Stimulated activated naive CD8-positive, alpha-beta T cell treated with anti-CD3 and anti-CD28 coated beads, Interleukin-15, Interleukin-2, amounts not matched to agents 100 U/mL and 50 U/mL, for 24 hours (primary cell): ENCODE measurements around the gene ZNF768.
"Not testable (repeated sequence)": the region's sequence is repeated elsewhere in the genome, so short reads cannot be mapped to it uniquely, and the experiment has no call there.

Source experiments
- ATAC-seq: fragments of 150-1000 bp; cut with Tn5 transposase; one replicate; pipeline ENCODE4 v1.10.0; 2021
- DNase-seq: peaks from one replicate; pipeline ENCODE4 v3.0.0; 2021

Gene ZNF768

GRCh38 chr16:30510376-30510938, 15.9 kb downstream of the ZNF768 start:
- ATAC-seq, result no peak
- no peak for DNase-seq

- no peak for ATAC-seq
Observed at GRCh38 chr16:30509081-30509765, 17.1 kb downstream of the ZNF768 start.

GRCh38 chr16:30503403-30504296, 22.7 kb downstream of the ZNF768 start:
- no peak for DNase-seq
- ATAC-seq, result no peak

More at GRCh38 chr16:30509081-30509765, 17.1 kb downstream of the ZNF768 start:
- DNase-seq, result no peak

- no peak for DNase-seq
- no peak for ATAC-seq
Observed at GRCh38 chr16:30499284-30499683, 27.1 kb downstream of the ZNF768 start.

GRCh38 chr16:30494709-30495108, 31.7 kb downstream of the ZNF768 start:
- ATAC-seq, result no peak
- no peak for DNase-seq

- ATAC-seq, result no peak
- no peak for DNase-seq
Observed at GRCh38 chr16:30493941-30494488, 32.4 kb downstream of the ZNF768 start.

- ATAC-seq (peak; percentile 62), DNase-seq (no peak)
Observed at GRCh38 chr16:30491744-30492308, 34.5 kb downstream of the ZNF768 start.

- ATAC-seq (no peak), DNase-seq (no peak)
Observed at GRCh38 chr16:30491229-30491628, 35.1 kb downstream of the ZNF768 start.

- DNase-seq, result no peak
- ATAC-seq, result no peak
Observed at GRCh38 chr16:30490210-30490609, 36.2 kb downstream of the ZNF768 start.

GRCh38 chr16:30488764-30489605, 37.4 kb downstream of the ZNF768 start:
- ATAC-seq, result no peak

GRCh38 chr16:30485818-30486436, 40.4 kb downstream of the ZNF768 start:
- DNase-seq, result no peak
- no peak for ATAC-seq

More at GRCh38 chr16:30488764-30489605, 37.4 kb downstream of the ZNF768 start:
- no peak for DNase-seq

GRCh38 chr16:30484887-30485286, 41.5 kb downstream of the ZNF768 start:
- no peak for ATAC-seq

GRCh38 chr16:30482366-30482765, 44.0 kb downstream of the ZNF768 start:
- DNase-seq (no peak), ATAC-seq (no peak)

More at GRCh38 chr16:30484887-30485286, 41.5 kb downstream of the ZNF768 start:
- DNase-seq, result no peak

- ATAC-seq (no peak), DNase-seq (no peak)
Observed at GRCh38 chr16:30481381-30481780, 45.0 kb downstream of the ZNF768 start.

GRCh38 chr16:30478766-30479478, 47.4 kb downstream of the ZNF768 start:
- ATAC-seq, result no peak
- no peak for DNase-seq

- not testable (repeated sequence) for ATAC-seq, DNase-seq
Observed at GRCh38 chr16:30477773-30478172, 48.6 kb downstream of the ZNF768 start.

GRCh38 chr16:30476991-30477390, 49.4 kb downstream of the ZNF768 start:
- ATAC-seq (no peak), DNase-seq (no peak)

GRCh38 chr16:30474684-30475083, 51.7 kb downstream of the ZNF768 start:
- no peak for DNase-seq
- ATAC-seq, result no peak

- no peak for ATAC-seq
- DNase-seq, result no peak
Observed at GRCh38 chr16:30474074-30474452, 52.3 kb downstream of the ZNF768 start.
